ENCODE results near the gene PRKG1. TPM values are rescaled to one million over a fixed set of nuclear protein-coding genes. Genes with fewer than 3 reads are reported as not detected.

Gene PRKG1
- total and polyA plus RNA-seq, 8 donors: 1.2 to 9.6 (median 2.9) TPM

DNA sequence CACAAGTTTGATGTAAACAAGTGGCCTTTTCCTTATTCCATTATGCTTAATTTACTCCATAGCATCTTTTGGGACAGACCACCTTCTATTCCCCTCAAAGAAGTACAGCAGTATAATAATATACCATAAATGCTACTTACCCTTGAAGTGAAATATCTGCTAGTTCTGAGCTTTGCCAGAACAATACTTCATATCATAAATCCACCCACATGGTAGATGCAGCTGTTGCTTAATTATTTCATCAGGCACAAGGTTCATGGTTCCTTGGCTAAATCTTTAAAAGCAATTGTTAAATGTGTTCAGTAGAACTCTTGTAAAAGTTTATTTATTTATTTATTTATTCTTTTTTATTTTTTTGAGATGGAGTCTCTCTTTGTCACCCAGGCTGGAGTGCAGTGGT, 592.2 kb downstream of the PRKG1 start:
- FAIRE-seq: no peak
- Histone ChIP-seq H3K27me3 (no peaks in the 10 kb centered on the region), H3K4me1 (no peaks in the 10 kb centered on the region), H3K36me3 (no peaks in the 10 kb centered on the region), H3K9me3 (no peaks in the 10 kb centered on the region), H3K4me3 (no peak overlapping the region), H3K27ac (no peak overlapping the region)
- TF ChIP-seq, protein P1, sequence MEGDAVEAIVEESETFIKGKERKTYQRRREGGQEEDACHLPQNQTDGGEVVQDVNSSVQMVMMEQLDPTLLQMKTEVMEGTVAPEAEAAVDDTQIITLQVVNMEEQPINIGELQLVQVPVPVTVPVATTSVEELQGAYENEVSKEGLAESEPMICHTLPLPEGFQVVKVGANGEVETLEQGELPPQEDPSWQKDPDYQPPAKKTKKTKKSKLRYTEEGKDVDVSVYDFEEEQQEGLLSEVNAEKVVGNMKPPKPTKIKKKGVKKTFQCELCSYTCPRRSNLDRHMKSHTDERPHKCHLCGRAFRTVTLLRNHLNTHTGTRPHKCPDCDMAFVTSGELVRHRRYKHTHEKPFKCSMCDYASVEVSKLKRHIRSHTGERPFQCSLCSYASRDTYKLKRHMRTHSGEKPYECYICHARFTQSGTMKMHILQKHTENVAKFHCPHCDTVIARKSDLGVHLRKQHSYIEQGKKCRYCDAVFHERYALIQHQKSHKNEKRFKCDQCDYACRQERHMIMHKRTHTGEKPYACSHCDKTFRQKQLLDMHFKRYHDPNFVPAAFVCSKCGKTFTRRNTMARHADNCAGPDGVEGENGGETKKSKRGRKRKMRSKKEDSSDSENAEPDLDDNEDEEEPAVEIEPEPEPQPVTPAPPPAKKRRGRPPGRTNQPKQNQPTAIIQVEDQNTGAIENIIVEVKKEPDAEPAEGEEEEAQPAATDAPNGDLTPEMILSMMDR (IDR thresholded peaks at IDR 0.05): no peak
- no peak for ATAC-seq
- intact Hi-C loops (cut with DNase I): no loop called here
- DNase-seq: no peak

DNA sequence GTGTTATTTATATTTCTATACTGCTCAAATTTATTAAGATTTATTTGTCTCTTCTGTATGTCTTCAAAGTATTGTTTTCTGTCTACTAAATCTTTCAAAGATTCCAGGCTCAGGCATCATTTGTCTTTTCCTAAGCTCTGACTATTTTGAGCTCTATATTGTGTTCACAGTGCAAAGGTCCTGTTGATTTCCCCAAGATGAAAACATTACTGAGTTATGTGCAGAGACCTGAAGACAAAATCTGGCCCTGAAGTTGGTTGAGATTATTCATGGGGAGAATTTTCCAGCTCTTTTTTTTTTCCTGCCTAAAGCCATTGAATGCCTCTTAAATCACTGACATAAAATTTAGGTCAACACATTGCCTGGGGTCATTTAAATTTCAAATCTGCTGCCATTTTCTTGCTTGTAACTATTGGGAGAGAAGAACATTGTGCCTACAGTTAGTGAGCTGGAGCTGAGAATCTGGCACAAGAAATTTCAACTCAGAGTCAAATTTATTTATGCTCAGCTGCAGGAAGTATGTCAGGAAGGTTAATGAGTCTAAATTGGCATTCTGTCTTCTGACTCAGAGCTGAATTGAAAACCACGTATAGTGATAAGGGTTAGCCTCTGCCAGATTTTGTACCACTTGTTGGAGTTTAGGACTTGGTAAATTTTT, 593.5 kb downstream of the PRKG1 start:
- DNase-seq (no peak), FAIRE-seq (no peak), ATAC-seq (peak in 3 of 4 donors; percentile 27 to 63 (median 34))
- Histone ChIP-seq H3K27ac (no peak overlapping the region), H3K9me3 (no peaks in the 10 kb centered on the region), H3K4me1 (no peaks in the 10 kb centered on the region), H3K27me3 (no peaks in the 10 kb centered on the region), H3K36me3 (no peaks in the 10 kb centered on the region), H3K4me3 (no peak overlapping the region)
- WGBS, 2 donors: 3 to 4% methylated on average over 1 of the region's 1 CpG
- intact Hi-C loops (cut with DNase I): no loop called here
- TF ChIP-seq, protein P1 (IDR thresholded peaks at IDR 0.05): no peak

DNA sequence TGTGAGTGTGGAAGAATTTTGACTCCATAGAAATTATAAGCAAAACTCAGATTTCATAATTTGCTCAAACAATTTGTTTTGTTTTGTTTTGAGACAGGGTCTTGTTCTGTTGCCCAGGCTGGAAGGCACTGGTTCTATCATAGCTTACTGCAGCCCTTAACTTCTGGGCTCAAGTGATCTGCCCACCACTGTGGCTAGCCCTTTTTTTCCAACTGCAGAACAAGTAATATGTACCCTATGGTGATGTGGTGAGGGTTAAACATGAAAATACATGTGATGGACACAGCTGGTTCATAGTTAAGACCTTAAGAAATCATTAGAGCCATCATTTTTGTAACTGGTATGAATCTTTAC, 594.0 kb downstream of the PRKG1 start:
- Histone ChIP-seq H3K27me3 (no peaks in the 10 kb centered on the region), H3K4me3 (no peak overlapping the region), H3K4me1 (no peaks in the 10 kb centered on the region), H3K36me3 (no peaks in the 10 kb centered on the region), H3K27ac (no peak overlapping the region), H3K9me3 (no peaks in the 10 kb centered on the region)
- DNase-seq (no peak), ATAC-seq (no peak), FAIRE-seq (no peak)
- intact Hi-C loops (cut with DNase I): no loop called here
- TF ChIP-seq, protein P1 (IDR thresholded peaks at IDR 0.05): no peak

DNA sequence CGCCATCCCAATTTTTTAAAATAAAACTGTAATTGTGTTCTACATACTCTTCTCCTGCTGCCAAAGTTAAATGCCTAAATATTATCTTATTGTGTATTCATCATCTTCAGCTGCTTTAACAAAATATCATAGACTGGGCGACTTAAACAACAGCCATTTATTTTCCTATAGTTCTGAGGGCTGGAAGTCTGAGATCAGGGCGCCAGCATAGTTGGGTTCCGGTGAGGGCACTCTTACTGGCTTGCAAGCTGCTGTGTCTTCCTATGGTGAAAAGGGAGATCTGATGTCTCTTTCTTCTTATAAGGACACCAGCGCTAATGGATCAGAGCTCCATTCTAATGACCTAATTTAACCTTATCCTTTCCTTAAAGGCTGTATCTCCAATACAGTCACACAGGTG, 594.8 kb downstream of the PRKG1 start:
- H3K4me3 ChIP-seq: no peak overlapping the region
- no peak for DNase-seq
- no peaks in the 10 kb centered on the region for H3K9me3 ChIP-seq
- no peak overlapping the region for H3K27ac ChIP-seq
- no peak for FAIRE-seq
- H3K4me1 ChIP-seq: no peaks in the 10 kb centered on the region
- TF ChIP-seq, protein P1 (IDR thresholded peaks at IDR 0.05): no peak
- WGBS, 2 donors: 93 to 94% methylated on average over 5 of the region's 5 CpGs
- intact Hi-C loops (cut with DNase I): no loop called here
- no peak for ATAC-seq
- H3K36me3 ChIP-seq: no peaks in the 10 kb centered on the region
- no peaks in the 10 kb centered on the region for H3K27me3 ChIP-seq

DNA sequence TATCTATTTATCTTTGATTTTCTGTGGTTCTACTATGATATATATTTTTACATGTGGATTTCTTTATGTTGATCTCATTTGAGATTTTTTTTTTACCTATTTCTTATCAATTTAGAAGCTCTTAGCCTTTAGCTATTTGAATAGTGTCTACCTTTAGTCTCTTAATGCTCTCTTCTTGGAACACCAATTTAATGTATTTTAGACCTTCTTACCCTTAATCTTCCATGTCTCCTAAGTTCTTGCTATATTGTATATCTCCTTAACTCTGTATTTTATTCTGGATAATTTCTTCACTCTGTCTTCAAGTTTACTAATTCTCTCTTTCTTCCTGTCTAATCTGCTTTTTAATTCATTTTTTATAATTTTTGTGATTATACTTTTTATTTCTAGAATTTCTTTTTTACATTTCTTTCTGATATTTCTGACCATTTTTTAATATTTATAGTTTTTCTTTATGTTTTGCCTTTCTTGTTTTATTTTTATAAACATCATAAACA, 597.8 kb downstream of the PRKG1 start:
- ATAC-seq: no peak
- Histone ChIP-seq H3K27me3 (no peaks in the 10 kb centered on the region), H3K27ac (no peak overlapping the region), H3K9me3 (no peaks in the 10 kb centered on the region), H3K36me3 (no peaks in the 10 kb centered on the region), H3K4me1 (no peaks in the 10 kb centered on the region), H3K4me3 (no peak overlapping the region)
- intact Hi-C loops (cut with DNase I): no loop called here
- no peak for DNase-seq
- peak; percentile 82 for FAIRE-seq
- TF ChIP-seq, protein P1 (IDR thresholded peaks at IDR 0.05): no peak
